ENCODE results near the gene TUBB.
A peak's percentile ranks its signal among the peaks of the same experiment; 100 is the strongest.

- TF ChIP-seq CTCF (IDR thresholded peaks at IDR 0.05) = no peak
- TF ChIP-seq, protein P1, sequence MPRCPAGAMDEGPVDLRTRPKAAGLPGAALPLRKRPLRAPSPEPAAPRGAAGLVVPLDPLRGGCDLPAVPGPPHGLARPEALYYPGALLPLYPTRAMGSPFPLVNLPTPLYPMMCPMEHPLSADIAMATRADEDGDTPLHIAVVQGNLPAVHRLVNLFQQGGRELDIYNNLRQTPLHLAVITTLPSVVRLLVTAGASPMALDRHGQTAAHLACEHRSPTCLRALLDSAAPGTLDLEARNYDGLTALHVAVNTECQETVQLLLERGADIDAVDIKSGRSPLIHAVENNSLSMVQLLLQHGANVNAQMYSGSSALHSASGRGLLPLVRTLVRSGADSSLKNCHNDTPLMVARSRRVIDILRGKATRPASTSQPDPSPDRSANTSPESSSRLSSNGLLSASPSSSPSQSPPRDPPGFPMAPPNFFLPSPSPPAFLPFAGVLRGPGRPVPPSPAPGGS (IDR thresholded peaks at IDR 0.05) = no peak
- TF ChIP-seq MYC (IDR thresholded peaks at IDR 0.05; ENCODE audit: borderline replicate concordance, low read length) = 0 out of 2 replicates have a peak, but pooled peaks have one; percentile 50
- no peak for TF ChIP-seq CEBPB (IDR thresholded peaks at IDR 0.05)
- TF ChIP-seq EP300 (IDR thresholded peaks at IDR 0.05) = no peak; a peak in 1 of 5 replicates
- no peak for TF ChIP-seq POLR2A (IDR thresholded peaks at IDR 0.05; ENCODE audit: low read length)
- no peak for TF ChIP-seq RARB (CRISPR knock-in tag; IDR thresholded peaks at IDR 0.05)
- no peak for TF ChIP-seq MAZ (IDR thresholded peaks at IDR 0.05; ENCODE audit: borderline replicate concordance, low read depth, low read length)
Measured at GRCh38 chr6:30747902-30748769, 28.0 kb downstream of the TUBB start.

Measured in A549 (cell line).